Lung microvascular endothelial cell (primary cell): Measurements from ENCODE around the gene TMED6. TPM values are rescaled to one million over a fixed set of nuclear protein-coding genes. Genes with fewer than 3 reads are reported as not detected.
"Not testable (repeated sequence)": the region's sequence is repeated elsewhere in the genome, so short reads cannot be mapped to it uniquely, and the experiment has no call there.

Experiments
- DNase-seq, 2 donors: peaks; one replicate each; pipeline versions ENCODE4 v3.0.0 to v3.0.0-alpha.2; 2010; ENCODE audit warnings: low read depth in 2 of 2
- total RNA-seq: library from RNA; depleted of rRNA; stranded (reverse); fragments of >200 nt; gene quantifications from 2 replicates; pipeline ENCODE4 v1.2.1, GENCODE V29; 2014

The TMED6 gene
- total RNA-seq, 1 donor from 2014 or later = 0.20 TPM

DNA sequence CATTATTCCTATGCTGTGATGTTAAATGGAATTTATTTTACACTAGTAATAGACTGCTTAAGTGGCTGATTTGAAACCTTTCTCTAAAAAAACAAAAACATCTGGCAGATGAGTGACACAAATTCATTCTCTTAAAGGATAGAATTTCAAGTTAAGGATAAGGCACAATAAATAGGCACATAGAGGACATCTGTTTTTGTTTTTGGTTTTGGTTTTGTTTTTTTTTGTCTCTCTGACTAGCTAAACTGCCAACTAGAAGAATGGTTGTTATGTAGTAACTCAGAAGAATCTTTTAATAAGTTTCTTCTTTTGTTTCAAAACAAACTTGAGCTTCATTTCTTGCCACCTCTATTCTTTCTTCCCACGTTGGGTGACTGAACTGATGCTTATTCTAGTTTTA is 45.6 kb downstream of the TMED6 start:
- no peak for DNase-seq

DNA sequence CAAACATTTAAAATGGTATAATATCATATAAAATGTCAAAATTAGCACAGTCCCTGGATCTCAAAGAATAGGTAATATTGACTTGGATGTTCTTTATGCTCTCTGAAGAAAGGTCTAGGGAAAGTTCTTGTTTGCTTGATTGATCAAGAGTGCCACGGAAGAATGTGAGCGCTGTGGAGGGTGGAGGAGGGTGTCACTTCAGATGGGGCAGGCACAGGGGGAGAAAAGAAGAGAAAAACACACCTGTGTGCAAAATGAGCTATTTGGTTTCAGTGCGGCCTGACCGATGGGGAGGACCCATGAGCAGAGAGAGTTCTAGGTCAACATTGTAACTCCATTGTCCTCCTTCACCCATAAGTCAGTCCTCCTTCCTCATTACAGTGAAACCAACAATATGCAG is 49.3 kb downstream of the TMED6 start:
- no peak for DNase-seq

DNA sequence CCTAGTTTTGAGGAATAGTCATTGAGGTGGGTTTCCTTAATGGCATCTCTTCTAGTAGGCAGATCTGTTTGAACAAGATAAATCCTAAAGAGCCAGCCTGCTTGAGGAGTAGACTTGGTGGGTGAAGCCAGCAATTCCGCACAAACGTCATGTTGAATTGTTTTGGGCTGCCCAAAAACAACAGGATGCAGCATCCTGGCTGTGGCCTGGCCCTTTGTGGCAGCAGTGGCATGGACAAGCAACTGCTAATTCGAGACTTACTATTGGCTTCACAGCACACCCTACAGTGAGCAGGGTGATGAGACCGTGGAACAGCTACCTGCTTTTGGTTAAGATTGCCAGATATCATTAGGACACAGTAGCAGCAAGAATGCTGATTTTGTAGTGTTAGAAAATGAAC is 49.7 kb downstream of the TMED6 start:
- DNase-seq = peak in 1 of 2 donors; percentile 41

DNA sequence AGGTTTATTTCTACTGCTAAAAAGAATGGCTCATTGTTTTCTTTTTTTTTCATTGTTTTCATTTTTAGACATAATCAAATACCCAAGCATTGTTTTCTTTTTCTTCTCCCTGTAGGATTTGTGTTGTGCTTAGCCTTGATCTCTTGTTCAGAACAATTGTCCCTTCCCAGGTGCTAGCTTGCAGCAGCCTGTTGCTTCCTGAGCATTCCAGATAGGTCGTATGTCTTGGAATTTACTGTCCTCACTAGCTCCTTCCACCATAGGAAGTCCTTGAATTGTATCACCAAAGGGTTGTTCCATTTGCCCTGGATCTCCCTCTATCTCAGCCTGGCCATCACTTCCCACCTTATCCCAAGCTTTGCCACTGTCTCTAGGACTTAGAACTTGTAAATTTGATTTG is 50.4 kb downstream of the TMED6 start:
- DNase-seq = peak in 1 of 2 donors; percentile 24

DNA sequence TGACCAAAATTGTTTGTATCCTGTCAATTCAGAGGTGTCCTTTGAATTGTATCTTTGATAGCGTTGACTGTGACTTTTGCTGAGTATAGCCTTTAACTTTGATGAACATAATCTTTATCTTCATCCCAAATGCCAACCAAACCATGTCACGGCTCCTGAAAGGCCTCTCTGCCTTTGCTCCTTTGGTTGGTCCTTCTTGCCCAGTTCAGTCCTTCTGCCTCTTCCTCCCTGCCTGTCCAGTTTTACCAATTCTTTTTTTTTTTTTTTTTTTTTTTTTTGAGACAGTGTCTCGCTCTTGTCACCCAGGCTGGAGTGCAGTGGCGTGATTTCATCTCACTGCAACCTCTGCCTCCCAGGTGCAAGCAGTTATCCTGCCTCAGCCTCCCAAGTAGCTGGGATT is 53.3 kb downstream of the TMED6 start:
- no peak for DNase-seq

DNA sequence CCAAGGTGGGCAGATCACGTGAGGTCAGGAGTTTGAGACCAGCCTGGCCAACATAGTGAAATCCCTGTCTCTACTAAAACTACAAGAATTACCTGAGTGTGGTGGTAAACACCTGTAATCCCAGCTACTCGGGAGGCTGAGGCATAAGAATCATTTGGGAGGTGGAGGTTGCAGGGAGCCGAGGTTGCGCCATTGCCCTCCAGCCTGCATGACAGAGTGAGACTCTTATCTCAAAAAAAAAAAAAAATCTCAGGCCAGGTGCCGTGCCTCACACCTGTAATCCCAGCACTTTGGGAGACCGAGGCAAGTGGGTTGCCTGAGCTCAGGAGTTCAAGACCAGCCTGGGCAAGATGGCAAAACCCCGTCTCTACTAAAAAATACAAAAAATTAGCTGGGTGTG is 54.8 kb downstream of the TMED6 start:
- DNase-seq = not testable (repeated sequence)

DNA sequence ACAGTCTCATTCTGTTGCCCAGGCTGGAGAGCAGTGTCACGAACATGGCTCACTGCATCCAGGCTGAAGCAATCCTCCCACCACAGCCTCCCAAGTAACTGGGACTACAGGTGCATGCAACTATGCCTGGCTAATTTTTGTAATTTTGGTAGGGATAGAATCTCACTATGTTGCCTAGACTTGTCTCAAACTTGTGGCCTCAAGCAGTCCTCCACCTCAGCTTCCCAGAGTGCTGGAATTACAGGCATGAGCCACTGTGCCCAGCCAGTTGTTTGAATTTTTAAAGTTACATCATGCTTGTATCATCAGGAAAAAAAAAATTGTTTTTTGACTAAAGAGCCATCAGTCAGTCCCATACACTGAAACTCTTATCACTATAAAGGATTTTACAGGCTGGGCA is 57.5 kb downstream of the TMED6 start:
- DNase-seq = no peak

DNA sequence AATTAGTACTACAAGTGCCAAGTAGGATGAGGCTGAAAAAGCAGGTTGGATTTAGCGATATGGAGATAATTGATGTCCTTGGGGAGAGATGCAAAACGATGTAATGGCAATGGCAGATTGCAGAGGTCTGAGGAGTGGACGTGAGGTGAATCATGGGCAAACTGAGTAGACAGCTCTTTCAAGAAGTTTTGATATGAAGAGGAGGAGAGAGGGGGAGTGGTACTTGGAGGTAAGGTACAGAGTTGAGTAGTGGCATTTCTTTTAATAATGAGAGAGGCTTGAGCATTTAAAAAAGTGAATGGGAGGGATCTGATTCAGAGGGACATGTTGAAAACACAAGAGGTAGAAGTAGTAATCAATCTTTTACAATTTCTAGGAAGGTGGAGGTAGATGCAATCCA is 58.2 kb downstream of the TMED6 start:
- no peak for DNase-seq

Other genes with a start within 250 kb of the TMED6 start
- gene HAS3, start 246.1 kb downstream of the TMED6 start, total RNA-seq = 1.4 and 1.7 TPM in 2 replicates
- 60.4 and 62.3 TPM in 2 replicates for gene CHTF8, start 219.2 kb downstream of the TMED6 start, total RNA-seq
- 11.1 and 11.7 TPM in 2 replicates for gene UTP4, start 219.1 kb downstream of the TMED6 start, total RNA-seq
- 39.0 and 72.0 TPM in 2 replicates for gene SNTB2, start 164.6 kb downstream of the TMED6 start, total RNA-seq
- 24.6 and 32.7 TPM in 2 replicates for gene VPS4A, start 40.4 kb downstream of the TMED6 start, total RNA-seq
- 9.2 and 12.1 TPM in 2 replicates for gene PDF, start 21.2 kb downstream of the TMED6 start, total RNA-seq
- 13.1 and 21.0 TPM in 2 replicates for gene COG8, start 12.2 kb downstream of the TMED6 start, total RNA-seq
- gene NIP7, start 12.0 kb downstream of the TMED6 start, total RNA-seq = 19.4 and 26.8 TPM in 2 replicates
- gene TERF2, start 34.2 kb upstream of the TMED6 start, total RNA-seq = 12.4 and 22.4 TPM in 2 replicates
- gene CYB5B, start 72.8 kb upstream of the TMED6 start, total RNA-seq = 48.2 and 52.8 TPM in 2 replicates
- 21.8 and 40.3 TPM in 2 replicates for gene NFAT5, start 214.2 kb upstream of the TMED6 start, total RNA-seq